OCI-LY1 (cell line): ENCODE measurements around the gene SLC37A1.

Experiments
- EZH2 ChIP-seq: fragments of 200-600 bp; sonication (generic), shearing (Covaris generic); IDR thresholded peaks from 2 replicates; pipeline ENCODE4 v1.8.0; 2017; ENCODE audit warnings: borderline replicate concordance, mixed run types, mild to moderate bottlenecking, antibody characterized with exemption, low read length, moderate library complexity, mixed read lengths
- TF ChIP-seq, protein P1 (sequence below): fragments of 200-600 bp; sonication (generic), shearing (Covaris generic); IDR thresholded peaks from 2 replicates; pipeline ENCODE4 v1.5.1; 2017; ENCODE audit warnings: mild to moderate bottlenecking, antibody characterized with exemption, low read length, moderate library complexity, mixed read lengths

DNA sequence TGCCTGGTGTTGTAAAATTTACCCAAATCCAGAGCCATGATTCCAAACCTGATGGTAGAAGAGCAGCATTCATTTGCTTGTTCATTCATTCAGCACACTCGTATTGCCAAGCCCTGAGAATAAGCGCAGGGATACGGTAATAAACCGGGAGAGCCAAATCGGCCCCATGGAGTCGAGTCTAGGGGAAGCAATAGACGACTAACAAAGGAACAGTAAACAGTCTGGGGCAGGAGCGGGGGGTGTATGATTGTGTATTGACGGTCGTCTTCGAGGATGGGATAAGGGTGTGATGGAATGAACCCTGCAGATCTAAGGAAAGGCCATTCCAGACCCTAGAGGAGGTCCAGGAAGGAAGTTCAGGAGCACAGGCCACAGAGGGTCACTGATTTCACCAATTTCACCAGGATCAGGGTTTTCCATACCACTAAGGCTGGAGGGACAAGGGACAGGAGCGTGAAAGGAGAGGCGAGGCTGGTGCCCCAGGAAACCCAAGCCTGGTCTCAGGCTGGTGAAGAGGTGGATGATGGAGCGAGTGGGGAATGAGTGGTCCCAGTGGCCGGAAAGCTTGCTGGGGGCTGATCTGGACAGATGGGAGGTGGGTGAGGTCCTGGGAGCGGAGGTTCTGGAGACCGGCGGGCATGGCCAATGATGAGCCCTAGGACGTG is 78.6 kb downstream of the SLC37A1 start:
- TF ChIP-seq, protein P1, sequence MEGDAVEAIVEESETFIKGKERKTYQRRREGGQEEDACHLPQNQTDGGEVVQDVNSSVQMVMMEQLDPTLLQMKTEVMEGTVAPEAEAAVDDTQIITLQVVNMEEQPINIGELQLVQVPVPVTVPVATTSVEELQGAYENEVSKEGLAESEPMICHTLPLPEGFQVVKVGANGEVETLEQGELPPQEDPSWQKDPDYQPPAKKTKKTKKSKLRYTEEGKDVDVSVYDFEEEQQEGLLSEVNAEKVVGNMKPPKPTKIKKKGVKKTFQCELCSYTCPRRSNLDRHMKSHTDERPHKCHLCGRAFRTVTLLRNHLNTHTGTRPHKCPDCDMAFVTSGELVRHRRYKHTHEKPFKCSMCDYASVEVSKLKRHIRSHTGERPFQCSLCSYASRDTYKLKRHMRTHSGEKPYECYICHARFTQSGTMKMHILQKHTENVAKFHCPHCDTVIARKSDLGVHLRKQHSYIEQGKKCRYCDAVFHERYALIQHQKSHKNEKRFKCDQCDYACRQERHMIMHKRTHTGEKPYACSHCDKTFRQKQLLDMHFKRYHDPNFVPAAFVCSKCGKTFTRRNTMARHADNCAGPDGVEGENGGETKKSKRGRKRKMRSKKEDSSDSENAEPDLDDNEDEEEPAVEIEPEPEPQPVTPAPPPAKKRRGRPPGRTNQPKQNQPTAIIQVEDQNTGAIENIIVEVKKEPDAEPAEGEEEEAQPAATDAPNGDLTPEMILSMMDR = no peak
- no peak for TF ChIP-seq EZH2
